Measurements from ENCODE around the gene TUBG1. TPM values are rescaled to one million over a fixed set of nuclear protein-coding genes. Genes with fewer than 3 reads are reported as not detected.
A peak's percentile ranks its signal among the peaks of the same experiment; 100 is the strongest.

The TUBG1 gene
- total and polyA plus RNA-seq, 9 of the 15 experiments (the other 6 are each of a cell fraction or from before 2014, with no cell fraction given) = 33.1 to 147 (median 66.0) TPM

GRCh38 chr17:42660692-42661345 is 51.3 kb downstream of the TUBG1 start (continued):
- peak; percentile 59 for TF ChIP-seq PBX2 (CRISPR knock-in tag; IDR thresholded peaks at IDR 0.05; ENCODE audit: low read depth)
- peak; percentile 91 for TF ChIP-seq PBX2 (tag; conservative IDR thresholded peaks at IDR 0.05; ENCODE audit: low read depth)
- peak; percentile 96 for TF ChIP-seq JUND (IDR thresholded peaks at IDR 0.05; ENCODE audit: borderline replicate concordance, low read depth, low read length)
- TF ChIP-seq JUND (tag; IDR thresholded peaks at IDR 0.05; ENCODE audit: borderline replicate concordance, low read depth, low read length) = peak; percentile 94; the same call in 2 of the 3 replicates
- TF ChIP-seq TRIM24 (IDR thresholded peaks at IDR 0.05) = peak in 1 of 2 experiments; percentile 49; a peak in 1 of 4 replicates
- peak; percentile 46; the same call in 1 of the 2 replicates for TF ChIP-seq NFE2 (IDR thresholded peaks at IDR 0.05; ENCODE audit: low read depth)
- peak; percentile 43; the same call in 1 of the 2 replicates for TF ChIP-seq SOX6 (IDR thresholded peaks at IDR 0.05)
- TF ChIP-seq ETV6 (IDR thresholded peaks at IDR 0.05; ENCODE audit: borderline replicate concordance in 1 of 2, low read depth in 2 of 2, low read length in 1 of 2) = peak in 1 of 2 experiments; percentile 25; a peak in 1 of 4 replicates
- TF ChIP-seq ETV6 (CRISPR knock-in tag; IDR thresholded peaks at IDR 0.05; ENCODE audit: borderline replicate concordance) = no peak
- TF ChIP-seq SNAPC5 (CRISPR knock-in tag; IDR thresholded peaks at IDR 0.05) = no peak
- peak; percentile 53; the same call in 1 of the 2 replicates for TF ChIP-seq TRIM28 (IDR thresholded peaks at IDR 0.05)
- TF ChIP-seq, protein P1, sequence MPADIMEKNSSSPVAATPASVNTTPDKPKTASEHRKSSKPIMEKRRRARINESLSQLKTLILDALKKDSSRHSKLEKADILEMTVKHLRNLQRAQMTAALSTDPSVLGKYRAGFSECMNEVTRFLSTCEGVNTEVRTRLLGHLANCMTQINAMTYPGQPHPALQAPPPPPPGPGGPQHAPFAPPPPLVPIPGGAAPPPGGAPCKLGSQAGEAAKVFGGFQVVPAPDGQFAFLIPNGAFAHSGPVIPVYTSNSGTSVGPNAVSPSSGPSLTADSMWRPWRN (IDR thresholded peaks at IDR 0.05; ENCODE audit: low read depth) = peak; percentile 29; the same call in 1 of the 2 replicates
- TF ChIP-seq ATF7 (IDR thresholded peaks at IDR 0.05) = peak; percentile 72
- TF ChIP-seq, protein P2, sequence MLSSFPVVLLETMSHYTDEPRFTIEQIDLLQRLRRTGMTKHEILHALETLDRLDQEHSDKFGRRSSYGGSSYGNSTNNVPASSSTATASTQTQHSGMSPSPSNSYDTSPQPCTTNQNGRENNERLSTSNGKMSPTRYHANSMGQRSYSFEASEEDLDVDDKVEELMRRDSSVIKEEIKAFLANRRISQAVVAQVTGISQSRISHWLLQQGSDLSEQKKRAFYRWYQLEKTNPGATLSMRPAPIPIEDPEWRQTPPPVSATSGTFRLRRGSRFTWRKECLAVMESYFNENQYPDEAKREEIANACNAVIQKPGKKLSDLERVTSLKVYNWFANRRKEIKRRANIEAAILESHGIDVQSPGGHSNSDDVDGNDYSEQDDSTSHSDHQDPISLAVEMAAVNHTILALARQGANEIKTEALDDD (IDR thresholded peaks at IDR 0.05) = peak; percentile 67
- no peak for TF ChIP-seq ZNF24 (IDR thresholded peaks at IDR 0.05)
- no peak for TF ChIP-seq TCFL5 (CRISPR knock-in tag; conservative IDR thresholded peaks at IDR 0.05)
- TF ChIP-seq SMARCE1 (IDR thresholded peaks at IDR 0.05) = peak; percentile 92
- no peak for TF ChIP-seq ELF1 (tag; IDR thresholded peaks at IDR 0.05)
- TF ChIP-seq ZNF57 (CRISPR knock-in tag; IDR thresholded peaks at IDR 0.05) = no peak
- no peak for TF ChIP-seq PRMT5 (CRISPR knock-in tag; IDR thresholded peaks at IDR 0.05)
- TF ChIP-seq LEF1 (IDR thresholded peaks at IDR 0.05) = peak; percentile 64; the same call in 1 of the 2 replicates
- no peak for TF ChIP-seq ELF2 (CRISPR knock-in tag; IDR thresholded peaks at IDR 0.05)
- peak; percentile 64 for TF ChIP-seq FOS (IDR thresholded peaks at IDR 0.05; ENCODE audit: extremely low read depth, insufficient read length)
- peak in 1 of 2 experiments; percentile 60; a peak in 1 of 4 replicates for TF ChIP-seq ARNT (IDR thresholded peaks at IDR 0.05)
- TF ChIP-seq, protein P3, sequence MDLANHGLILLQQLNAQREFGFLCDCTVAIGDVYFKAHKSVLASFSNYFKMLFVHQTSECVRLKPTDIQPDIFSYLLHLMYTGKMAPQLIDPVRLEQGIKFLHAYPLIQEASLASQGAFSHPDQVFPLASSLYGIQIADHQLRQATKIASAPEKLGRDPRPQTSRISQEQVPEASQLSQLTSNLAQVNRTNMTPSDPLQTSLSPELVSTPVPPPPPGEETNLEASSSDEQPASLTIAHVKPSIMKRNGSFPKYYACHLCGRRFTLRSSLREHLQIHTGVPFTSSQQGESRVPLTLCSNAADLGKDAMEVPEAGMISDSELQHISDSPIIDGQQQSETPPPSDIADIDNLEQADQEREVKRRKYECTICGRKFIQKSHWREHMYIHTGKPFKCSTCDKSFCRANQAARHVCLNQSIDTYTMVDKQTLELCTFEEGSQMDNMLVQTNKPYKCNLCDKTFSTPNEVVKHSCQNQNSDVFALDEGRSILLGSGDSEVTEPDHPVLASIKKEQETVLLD (IDR thresholded peaks at IDR 0.05) = peak; percentile 34; the same call in 1 of the 2 replicates
- TF ChIP-seq MEF2D (tag; conservative IDR thresholded peaks at IDR 0.05; ENCODE audit: low read depth) = no peak
